A549 (cell line): ENCODE data around the gene CDH6. TPM values are rescaled to one million over a fixed set of nuclear protein-coding genes. Genes with fewer than 3 reads are reported as not detected.
A peak's percentile ranks its signal among the peaks of the same experiment; 100 is the strongest.

Source experiments
- ATAC-seq, 2 experiments: fragments of 200-7000 bp in 1 of 2; fragments of >200 bp in 1 of 2; cut with Nextera tagmentation in 1 of 2; cut with Tn5 transposase in 1 of 2; 3 replicates each; pipeline versions ENCODE4 v1.8.0 to v1.9.1; 2018 to 2020; ENCODE audit warnings: mild to moderate bottlenecking in 1 of 2, moderate library complexity in 1 of 2
- CTCF ChIA-PET: fragments of 300-600 bp; sonication (Branson Sonifier 250); formaldehyde crosslinking; extraction: SDS; loops from one replicate; lab custom pipeline; 2021; ENCODE audit warnings: antibody characterized with exemption, inconsistent platforms; lab: Yijun Ruan, JAX
- POLR2A ChIA-PET: fragments of 350-600 bp; formaldehyde crosslinking; extraction: SDS; loops from one replicate; lab custom pipeline; 2021; ENCODE audit warnings: antibody characterized with exemption, inconsistent platforms; lab: Yijun Ruan, JAX
- DNase-seq, 2 experiments: peaks; one replicate each; pipeline versions ENCODE4 v3.0.0 to v3.0.0-alpha.2; 2011 to 2016; ENCODE audit warnings: low read depth in 1 of 2, low spot score in 1 of 2
- FAIRE-seq: peaks from 2 replicates; lab custom pipeline; 2011; peaks lifted over from hg19 to GRCh38; lab: Jason Lieb, UNC
- H3K27ac ChIP-seq, 2 experiments: fragments of >200 bp; sonication (Bioruptor Twin); formaldehyde crosslinking; 3 replicates each; pipeline ENCODE4 v1.5.1; 2016 to 2017
- H3K4me1 ChIP-seq: fragments of >200 bp; sonication (Bioruptor Twin); formaldehyde crosslinking; 3 replicates; pipeline ENCODE4 v1.6.1; 2016
- H3K4me2 ChIP-seq: fragments of >200 bp; sonication (Bioruptor Twin); formaldehyde crosslinking; 3 replicates; pipeline ENCODE4 v1.6.1; 2016
- H3K4me3 ChIP-seq: fragments of >200 bp; sonication (Bioruptor Twin); formaldehyde crosslinking; 3 replicates; pipeline ENCODE4 v1.5.1; 2016
- H3K9me3 ChIP-seq: fragments of >200 bp; sonication (Bioruptor Twin); formaldehyde crosslinking; 3 replicates; pipeline ENCODE4 v1.6.1; 2016
- ATOH8 ChIP-seq: fragments of 250-450 bp; sonication (Bioruptor Pico); IDR thresholded peaks from 2 replicates; pipeline ENCODE4 v1.5.0; 2020; ENCODE audit warnings: low read depth, mild to moderate bottlenecking, moderate library complexity
- BHLHE40 ChIP-seq: IDR thresholded peaks from 2 replicates; pipeline ENCODE4 v1.6.1; 2012; ENCODE audit warnings: low read depth, low read length, inconsistent platforms
- CBX2 ChIP-seq: fragments of 200-600 bp; sonication (generic); IDR thresholded peaks from 2 replicates; pipeline ENCODE4 v1.6.1; 2016; ENCODE audit warnings: low read depth, mild to moderate bottlenecking, borderline replicate concordance
- CEBPB ChIP-seq, 2 experiments: fragments of >200 bp in 1 of 2; sonication (Bioruptor Twin) in 1 of 2; formaldehyde crosslinking in 1 of 2; IDR thresholded peaks; 2 replicates each; pipeline ENCODE4 v1.6.1; 2012 to 2016
- CHD4 ChIP-seq: fragments of 200-600 bp; sonication (generic); IDR thresholded peaks from 2 replicates; pipeline ENCODE4 v1.6.1; 2016; ENCODE audit warnings: antibody characterized with exemption, mild to moderate bottlenecking, borderline replicate concordance
- EHF ChIP-seq: fragments of 250-450 bp; sonication (Bioruptor Pico); IDR thresholded peaks from 2 replicates; pipeline ENCODE4 v1.5.0; 2020; ENCODE audit warnings: mild to moderate bottlenecking
- EP300 ChIP-seq, 2 experiments: fragments of >200 bp; sonication (Bioruptor Twin); formaldehyde crosslinking; IDR thresholded peaks; 2 replicates in 1 of 2; 3 replicates in 1 of 2; pipeline ENCODE4 v1.6.1; 2016 to 2017
- ESRRA ChIP-seq: fragments of 150-350 bp; IDR thresholded peaks from 2 replicates; pipeline ENCODE4 v1.6.1; 2014; ENCODE audit warnings: mild to moderate bottlenecking, low read length, borderline replicate concordance
- FOXS1 ChIP-seq: fragments of 250-450 bp; sonication (Bioruptor Pico); IDR thresholded peaks from 2 replicates; pipeline ENCODE4 v1.5.0; 2020; ENCODE audit warnings: mild to moderate bottlenecking, moderate library complexity
- HDAC2 ChIP-seq: fragments of 200-600 bp; sonication (generic); IDR thresholded peaks from 2 replicates; pipeline ENCODE4 v1.6.1; 2016
- HOXA7 ChIP-seq: fragments of 250-450 bp; sonication (Bioruptor Pico); IDR thresholded peaks from 2 replicates; pipeline ENCODE4 v1.5.0; 2020; ENCODE audit warnings: mild to moderate bottlenecking, moderate library complexity
- JUN ChIP-seq, 2 experiments: fragments of >200 bp; sonication (Bioruptor Twin); formaldehyde crosslinking; IDR thresholded peaks; 2 replicates in 1 of 2; 3 replicates in 1 of 2; pipeline ENCODE4 v1.6.1; 2016 to 2017
- KDM5A ChIP-seq: fragments of 200-600 bp; sonication (generic); IDR thresholded peaks from 2 replicates; pipeline ENCODE4 v1.6.1; 2016; ENCODE audit warnings: antibody characterized with exemption, mild to moderate bottlenecking
- MYC ChIP-seq: IDR thresholded peaks from 2 replicates; pipeline ENCODE4 v1.6.1; 2012; ENCODE audit warnings: mild to moderate bottlenecking, inconsistent platforms, low read length, improper control_type of control experiment, borderline replicate concordance
- PHF8 ChIP-seq: fragments of 200-600 bp; sonication (generic); IDR thresholded peaks from 2 replicates; pipeline ENCODE4 v1.6.1; 2016; ENCODE audit warnings: low read depth, mild to moderate bottlenecking, antibody characterized with exemption, moderate library complexity, borderline replicate concordance
- POLR2A ChIP-seq: IDR thresholded peaks from 2 replicates; pipeline ENCODE4 v1.6.1; 2012; ENCODE audit warnings: mild to moderate bottlenecking, low read length
- RARB ChIP-seq: fragments of 250-450 bp; sonication (Bioruptor Pico); IDR thresholded peaks from 2 replicates; pipeline ENCODE4 v1.8.0; 2021; ENCODE audit warnings: mild to moderate bottlenecking, moderate library complexity
- RNF2 ChIP-seq: fragments of 200-600 bp; sonication (generic); IDR thresholded peaks from 2 replicates; pipeline ENCODE4 v1.6.1; 2016; ENCODE audit warnings: low read depth, mild to moderate bottlenecking, antibody characterized with exemption, moderate library complexity, borderline replicate concordance
- SMC3 ChIP-seq: fragments of >200 bp; sonication (Bioruptor Twin); formaldehyde crosslinking; IDR thresholded peaks from 3 replicates; pipeline ENCODE4 v1.6.1; 2018; ENCODE audit warnings: inconsistent platforms
- SREBF2 ChIP-seq: fragments of 450-650 bp; IDR thresholded peaks from 2 replicates; pipeline ENCODE4 v1.6.1; 2014; ENCODE audit warnings: mild to moderate bottlenecking, moderate library complexity
- TFCP2L1 ChIP-seq: fragments of 250-450 bp; sonication (Bioruptor Pico); IDR thresholded peaks from 2 replicates; pipeline ENCODE4 v1.5.0; 2021; ENCODE audit warnings: mild to moderate bottlenecking
- WGBS: methylation state at CpG from one replicate; pipeline ENCODE4 v1.1.6; 2017; ENCODE audit errors: missing lambda C conversion rate; 5-methylcytosine and 5-hydroxymethylcytosine counted together
- polyA plus RNA-seq, 4 experiments: library from polyadenylated mRNA; depleted of rRNA in 3 of 4; stranded (reverse); fragments of >200 nt; fragmentation: RNase III in 1 of 4; extraction: RNeasy Plus Mini Kit Qiagen cat#74134 plus additional on column Dnase treatment in 1 of 4; gene quantifications; 2 replicates in 3 of 4; 3 replicates in 1 of 4; pipeline ENCODE4 v1.2.3, GENCODE V29; 2011 to 2017
- TF ChIP-seq, protein P1 (sequence below): IDR thresholded peaks from 2 replicates; pipeline ENCODE4 v1.6.1; 2012
- TF ChIP-seq, protein P2 (sequence below): fragments of >200 bp; sonication (Bioruptor Twin); formaldehyde crosslinking; IDR thresholded peaks from 3 replicates; pipeline ENCODE4 v1.5.1; 2016

The CDH6 gene
- polyA plus RNA-seq, 2 of the 4 experiments (the other 2 are of a cell fraction), result 0.25 to 0.61 TPM

DNA sequence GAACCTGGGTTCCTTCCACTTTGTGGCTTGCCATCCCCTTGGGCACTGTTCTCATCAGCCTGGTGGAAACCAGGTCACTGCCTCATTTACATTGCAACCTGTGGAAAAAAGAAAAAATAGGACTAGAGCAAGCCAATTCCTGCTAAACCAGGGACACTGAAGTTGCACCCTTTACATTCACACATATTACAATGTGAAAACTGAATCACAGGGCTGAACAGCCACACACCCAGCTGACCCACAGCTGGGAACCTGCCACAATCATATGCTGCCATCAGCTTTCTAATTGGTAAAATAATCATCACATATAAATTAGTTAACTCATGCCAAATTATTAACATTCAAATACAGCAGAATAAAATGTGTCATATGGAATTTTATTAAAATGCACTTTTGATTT, 94.5 kb downstream of the CDH6 start:
- no peak for FAIRE-seq
- no peak for ATAC-seq
- no peak overlapping the region for H3K27ac ChIP-seq
- POLR2A ChIA-PET, result no interaction called here
- H3K4me2 ChIP-seq, result no peak overlapping the region
- TF ChIP-seq SMC3, result no peak
- TF ChIP-seq EP300 (IDR thresholded peaks at IDR 0.05), result no peak
- CTCF ChIA-PET, result interaction anchor here (1.2 kb wide), 1 partner anchor 9 kb away, joined by 3 read pairs; no protein-coding TSS in a partner anchor
- no peak overlapping the region for H3K4me3 ChIP-seq
- no peaks in the 10 kb centered on the region for H3K4me1 ChIP-seq
- H3K9me3 ChIP-seq, result no peaks in the 10 kb centered on the region
- DNase-seq, result no peak

DNA sequence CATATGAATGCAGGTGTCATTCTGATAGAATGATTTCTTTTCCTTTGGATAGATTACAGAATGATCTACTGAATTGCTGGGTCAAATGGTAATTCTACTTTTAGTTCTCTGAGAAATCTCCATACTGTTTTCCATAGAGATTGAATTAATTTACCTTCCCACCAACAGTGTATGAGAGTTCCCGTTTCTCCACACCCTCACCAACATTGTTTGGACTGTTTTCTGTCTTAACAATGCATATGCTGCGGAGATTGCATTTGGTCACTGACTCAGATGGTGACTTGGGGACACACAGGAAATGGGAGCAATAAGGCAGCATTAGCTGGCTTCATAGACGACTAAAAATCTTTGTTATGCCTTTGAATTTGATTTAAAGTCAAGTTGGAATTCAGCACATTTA, 95.9 kb downstream of the CDH6 start:
- H3K27ac ChIP-seq, result no peak overlapping the region
- no peak for DNase-seq
- no peaks in the 10 kb centered on the region for H3K4me1 ChIP-seq
- no peak for ATAC-seq
- 30% methylated on average over 3 of the region's 3 CpGs for WGBS
- TF ChIP-seq EHF (no peak), JUN (IDR thresholded peaks at IDR 0.05) (no peak), ESRRA (no peak), POLR2A (no peak)
- no peak for FAIRE-seq
- no peaks in the 10 kb centered on the region for H3K9me3 ChIP-seq
- H3K4me2 ChIP-seq, result no peak overlapping the region
- H3K4me3 ChIP-seq, result no peak overlapping the region
- POLR2A ChIA-PET, result no interaction called here
- CTCF ChIA-PET, result interaction anchor here (1.2 to 2.4 kb wide), 2 partner anchors 10 to 21 kb away, joined by 3 to 4 read pairs; no protein-coding TSS in a partner anchor

- Histone ChIP-seq H3K9me3 (no peaks in the 10 kb centered on the region), H3K4me3 (no peak overlapping the region), H3K27ac (no peak overlapping the region), H3K4me1 (no peaks in the 10 kb centered on the region), H3K4me2 (no peak overlapping the region)
- ChIA-PET POLR2A (no interaction called here), CTCF (no interaction called here)
- no peak for FAIRE-seq
- 35% methylated on average over 7 of the region's 7 CpGs for whole genome bisulfite sequencing
- peak; percentile 30 to 60; a peak in 3 of 6 replicates for ATAC-seq
- TF ChIP-seq CEBPB (IDR thresholded peaks at IDR 0.05) (no peak), EP300 (IDR thresholded peaks at IDR 0.05) (no peak), HOXA7 (no peak), PHF8 (no peak), TFCP2L1 (CRISPR knock-in tag) (no peak), BHLHE40 (no peak), SREBF2 (no peak), FOXS1 (CRISPR knock-in tag) (no peak), RNF2 (no peak), POLR2A (no peak), RARB (CRISPR knock-in tag) (no peak), HDAC2 (no peak), CBX2 (no peak), MYC (no peak), KDM5A (no peak), JUN (IDR thresholded peaks at IDR 0.05) (no peak), CHD4 (no peak), ATOH8 (no peak)
- TF ChIP-seq, protein P1, sequence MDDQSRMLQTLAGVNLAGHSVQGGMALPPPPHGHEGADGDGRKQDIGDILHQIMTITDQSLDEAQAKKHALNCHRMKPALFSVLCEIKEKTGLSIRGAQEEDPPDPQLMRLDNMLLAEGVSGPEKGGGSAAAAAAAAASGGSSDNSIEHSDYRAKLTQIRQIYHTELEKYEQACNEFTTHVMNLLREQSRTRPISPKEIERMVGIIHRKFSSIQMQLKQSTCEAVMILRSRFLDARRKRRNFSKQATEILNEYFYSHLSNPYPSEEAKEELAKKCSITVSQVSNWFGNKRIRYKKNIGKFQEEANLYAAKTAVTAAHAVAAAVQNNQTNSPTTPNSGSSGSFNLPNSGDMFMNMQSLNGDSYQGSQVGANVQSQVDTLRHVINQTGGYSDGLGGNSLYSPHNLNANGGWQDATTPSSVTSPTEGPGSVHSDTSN, result no peak
- TF ChIP-seq, protein P2, sequence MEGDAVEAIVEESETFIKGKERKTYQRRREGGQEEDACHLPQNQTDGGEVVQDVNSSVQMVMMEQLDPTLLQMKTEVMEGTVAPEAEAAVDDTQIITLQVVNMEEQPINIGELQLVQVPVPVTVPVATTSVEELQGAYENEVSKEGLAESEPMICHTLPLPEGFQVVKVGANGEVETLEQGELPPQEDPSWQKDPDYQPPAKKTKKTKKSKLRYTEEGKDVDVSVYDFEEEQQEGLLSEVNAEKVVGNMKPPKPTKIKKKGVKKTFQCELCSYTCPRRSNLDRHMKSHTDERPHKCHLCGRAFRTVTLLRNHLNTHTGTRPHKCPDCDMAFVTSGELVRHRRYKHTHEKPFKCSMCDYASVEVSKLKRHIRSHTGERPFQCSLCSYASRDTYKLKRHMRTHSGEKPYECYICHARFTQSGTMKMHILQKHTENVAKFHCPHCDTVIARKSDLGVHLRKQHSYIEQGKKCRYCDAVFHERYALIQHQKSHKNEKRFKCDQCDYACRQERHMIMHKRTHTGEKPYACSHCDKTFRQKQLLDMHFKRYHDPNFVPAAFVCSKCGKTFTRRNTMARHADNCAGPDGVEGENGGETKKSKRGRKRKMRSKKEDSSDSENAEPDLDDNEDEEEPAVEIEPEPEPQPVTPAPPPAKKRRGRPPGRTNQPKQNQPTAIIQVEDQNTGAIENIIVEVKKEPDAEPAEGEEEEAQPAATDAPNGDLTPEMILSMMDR, result no peak
- peak in 1 of 2 experiments; percentile 10 for DNase-seq
These were observed 97.9 kb downstream of the CDH6 start for GRCh38 chr5:31291323-31291854.
